DND-41 (cell line): Measurements from ENCODE around the gene C1orf35.
A peak's percentile ranks its signal among the peaks of the same experiment; 100 is the strongest.

Experiments
- ATAC-seq: fragments of 200-7000 bp; cut with Tn5 transposase; 3 replicates; pipeline ENCODE4 v1.9.1; 2021; ENCODE audit warnings: low read depth; ENCODE audit not compliant: insufficient read depth
- DNase-seq: peaks from one replicate; pipeline ENCODE4 v3.0.0-alpha.2; 2020
- H2AFZ ChIP-seq: 2 replicates; pipeline ENCODE4 v1.6.0; 2012; ENCODE audit warnings: low read depth, low read length
- H3K27ac ChIP-seq: 2 replicates; pipeline ENCODE4 v1.5.1; 2012; ENCODE audit warnings: low read length, inconsistent platforms
- H3K27me3 ChIP-seq: fragments of 200-600 bp; sonication (generic); 2 replicates; pipeline ENCODE4 v1.6.0; 2012; ENCODE audit warnings: low read length, mild to moderate bottlenecking, inconsistent platforms; ENCODE audit not compliant: insufficient read depth, poor library complexity
- H3K36me3 ChIP-seq: 2 replicates; pipeline ENCODE4 v1.5.1; 2012; ENCODE audit warnings: low read length, inconsistent platforms; ENCODE audit not compliant: insufficient read depth
- H3K4me1 ChIP-seq: 2 replicates; pipeline ENCODE4 v1.5.1; 2012; ENCODE audit warnings: mild to moderate bottlenecking, low read length; ENCODE audit not compliant: insufficient read depth
- H3K4me2 ChIP-seq: 2 replicates; pipeline ENCODE4 v1.6.0; 2012; ENCODE audit warnings: mild to moderate bottlenecking, moderate library complexity, low read length, inconsistent platforms; ENCODE audit not compliant: insufficient read depth
- H3K4me3 ChIP-seq, 2 experiments: fragments of 200-600 bp in 1 of 2; shearing (Covaris generic) in 1 of 2; 2 replicates each; pipeline ENCODE4 v1.5.1; 2012 to 2016; ENCODE audit warnings: inconsistent platforms in 2 of 2, low read length in 2 of 2, mild to moderate bottlenecking in 2 of 2, low read depth in 1 of 2, moderate library complexity in 1 of 2
- H3K79me2 ChIP-seq: 2 replicates; pipeline ENCODE4 v1.6.0; 2012; ENCODE audit warnings: low read length, inconsistent platforms; ENCODE audit not compliant: insufficient read depth
- H3K9ac ChIP-seq: 2 replicates; pipeline ENCODE4 v1.6.0; 2012; ENCODE audit warnings: low read depth, mild to moderate bottlenecking, inconsistent platforms, low read length, moderate library complexity
- H3K9me3 ChIP-seq: 2 replicates; pipeline ENCODE4 v1.5.1; 2012; ENCODE audit warnings: low read length, moderate library complexity, mild to moderate bottlenecking, inconsistent platforms; ENCODE audit not compliant: insufficient read depth, severe bottlenecking
- H4K20me1 ChIP-seq: 2 replicates; pipeline ENCODE4 v1.6.0; 2012; ENCODE audit warnings: low read length; ENCODE audit not compliant: insufficient read depth
- CTCF ChIP-seq: IDR thresholded peaks from 2 replicates; pipeline ENCODE4 v1.5.1; 2012; ENCODE audit warnings: borderline replicate concordance, low read length, moderate library complexity, mild to moderate bottlenecking; ENCODE audit not compliant: poor library complexity, severe bottlenecking; ENCODE audit errors: extremely low read depth
- EZH2 ChIP-seq: IDR thresholded peaks from 3 replicates; pipeline ENCODE4 v1.6.1; 2012; ENCODE audit warnings: borderline replicate concordance, low read depth, mild to moderate bottlenecking, moderate library complexity, low read length, inconsistent platforms; ENCODE audit not compliant: severe bottlenecking

C1orf35 gene

GRCh38 chr1:228105996-228106799 is 3.1 kb upstream of the C1orf35 start:
- no peak for DNase-seq
- Histone ChIP-seq H3K4me3 (no peak overlapping the region), H3K4me2 (no peak overlapping the region), H3K27ac (no peak overlapping the region), H3K9me3 (no peaks in the 10 kb centered on the region), H3K9ac (no peak overlapping the region), H3K27me3 (no peaks in the 10 kb centered on the region), H3K36me3 (peaks cover 31% of the 10 kb centered on the region), H3K4me1 (peaks cover 61% of the 10 kb centered on the region), H4K20me1 (peaks cover 15% of the 10 kb centered on the region), H2AFZ (no peak overlapping the region), H3K79me2 (peaks cover 57% of the 10 kb centered on the region)
- TF ChIP-seq EZH2 (no peak), CTCF (no peak)
- ATAC-seq = no peak

DNA sequence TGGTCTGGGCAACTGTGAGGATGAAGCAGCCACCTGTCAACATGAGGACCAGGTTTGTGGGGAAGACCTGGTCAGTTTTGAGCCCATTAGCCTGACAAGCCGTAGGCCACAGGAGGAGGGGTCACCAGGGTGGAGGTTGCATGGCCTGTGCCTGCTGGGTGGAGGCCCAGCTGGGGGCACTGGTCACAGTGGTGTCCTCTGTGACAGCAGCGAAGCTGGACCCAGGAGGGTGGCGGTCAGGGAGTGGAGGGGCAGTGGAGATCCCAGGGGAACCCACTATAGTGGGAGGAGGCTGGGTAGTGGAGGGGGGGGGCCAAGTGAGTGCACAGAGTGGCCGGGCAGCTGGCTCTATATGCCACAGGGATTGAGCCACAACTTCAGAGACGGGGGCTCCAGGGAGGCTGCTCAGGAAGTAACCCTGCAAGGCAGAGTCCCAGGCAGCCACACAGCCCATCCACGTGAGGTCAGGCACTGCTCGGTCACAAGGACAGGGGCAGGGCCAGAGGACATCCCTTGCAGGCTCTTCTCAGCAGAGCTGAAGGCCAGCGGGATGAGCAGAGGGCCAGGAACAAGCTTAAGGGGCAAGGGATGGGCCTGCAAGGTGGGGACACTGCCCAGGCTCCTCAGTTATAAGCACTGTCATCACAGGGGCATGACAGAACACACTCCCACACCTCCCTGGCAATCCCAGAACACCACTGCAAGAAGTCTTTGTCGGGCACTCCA is 2.3 kb upstream of the C1orf35 start:
- Histone ChIP-seq H3K4me2 (no peak overlapping the region), H2AFZ (no peak overlapping the region), H3K79me2 (peaks cover 61% of the 10 kb centered on the region), H3K4me1 (peaks cover 64% of the 10 kb centered on the region), H3K27ac (no peak overlapping the region), H3K9ac (0 out of 2 replicates have a peak overlapping the region, but pooled peaks have one; percentile 78), H4K20me1 (peaks cover 21% of the 10 kb centered on the region), H3K36me3 (peaks cover 37% of the 10 kb centered on the region), H3K27me3 (no peaks in the 10 kb centered on the region), H3K9me3 (no peaks in the 10 kb centered on the region), H3K4me3 (no peak overlapping the region)
- TF ChIP-seq CTCF (no peak), EZH2 (no peak)
- no peak for DNase-seq
- ATAC-seq = no peak

- Histone ChIP-seq H3K4me3 (peak overlapping the region in 1 of 2 experiments; percentile 95; a peak in 2 of 4 replicates), H3K27ac (peak overlapping the region; percentile 80; the same call in 1 of the 2 replicates), H3K9me3 (no peaks in the 10 kb centered on the region), H3K4me1 (peaks cover 57% of the 10 kb centered on the region), H4K20me1 (peaks cover 27% of the 10 kb centered on the region), H3K9ac (peak overlapping the region; percentile 78; the same call in 1 of the 2 replicates), H2AFZ (no peak overlapping the region), H3K79me2 (peaks cover 60% of the 10 kb centered on the region), H3K36me3 (peaks cover 42% of the 10 kb centered on the region), H3K4me2 (peak overlapping the region; percentile 73), H3K27me3 (no peaks in the 10 kb centered on the region)
- DNase-seq = no peak
- ATAC-seq = no peak
- TF ChIP-seq CTCF (no peak), EZH2 (no peak)
Observed at GRCh38 chr1:228104526-228105269, 1.6 kb upstream of the C1orf35 start.
